Fibroblast of lung (primary cell): ENCODE results near the gene LMNTD2. TPM values are rescaled to one million over a fixed set of nuclear protein-coding genes. Genes with fewer than 3 reads are reported as not detected.

ENCODE experiments used
- DNase-seq, 2 donors: peaks; one replicate each; pipeline versions ENCODE4 v3.0.0 to v3.0.0-alpha.2; 2010; ENCODE audit warnings: low read depth in 2 of 2
- H2AFZ ChIP-seq: 2 replicates; pipeline ENCODE4 v1.5.1; 2012; ENCODE audit warnings: low read length, control low read depth, inconsistent platforms
- H3K27ac ChIP-seq: 2 replicates; pipeline ENCODE4 v1.5.1; 2011; ENCODE audit warnings: low read length, control low read depth; ENCODE audit not compliant: insufficient read depth
- H3K27me3 ChIP-seq: 2 replicates; pipeline ENCODE4 v1.5.1; 2011; ENCODE audit warnings: mild to moderate bottlenecking, low read length; ENCODE audit not compliant: control insufficient read depth, insufficient read depth
- H3K36me3 ChIP-seq: 2 replicates; pipeline ENCODE4 v1.5.1; 2011; ENCODE audit warnings: low read length; ENCODE audit not compliant: control insufficient read depth, insufficient read depth
- H3K4me1 ChIP-seq: 2 replicates; pipeline ENCODE4 v1.5.1; 2011; ENCODE audit warnings: low read length; ENCODE audit not compliant: control insufficient read depth, insufficient read depth; ENCODE audit errors: extremely low read depth
- H3K4me2 ChIP-seq: 2 replicates; pipeline ENCODE4 v1.5.1; 2011; ENCODE audit warnings: low read length, control low read depth; ENCODE audit not compliant: insufficient read depth; ENCODE audit errors: extremely low read depth
- H3K4me3 ChIP-seq, 4 experiments: fragments of 200-600 bp in 1 of 4; sonication (generic) in 1 of 4; replicated peaks in 1 of 4; 2 replicates each; pipeline ENCODE4 v1.5.1; 2011 to 2016; ENCODE audit warnings: low read length in 4 of 4, low read depth in 3 of 4, mild to moderate bottlenecking in 3 of 4, control low read depth in 2 of 4, inconsistent platforms in 1 of 4, mixed read lengths in 1 of 4; ENCODE audit not compliant: insufficient read depth in 1 of 4; ENCODE audit errors: control extremely low read depth in 1 of 4
- H3K79me2 ChIP-seq: 2 replicates; pipeline ENCODE4 v1.5.1; 2012; ENCODE audit warnings: mild to moderate bottlenecking, low read length, inconsistent platforms; ENCODE audit not compliant: control insufficient read depth, insufficient read depth
- H3K9ac ChIP-seq: 2 replicates; pipeline ENCODE4 v1.5.1; 2011; ENCODE audit warnings: mild to moderate bottlenecking, low read length, control low read depth; ENCODE audit not compliant: insufficient read depth
- H3K9me3 ChIP-seq: 2 replicates; pipeline ENCODE4 v1.5.1; 2012; ENCODE audit warnings: low read depth, low read length; ENCODE audit not compliant: control insufficient read depth, insufficient read depth
- H4K20me1 ChIP-seq: 2 replicates; pipeline ENCODE4 v1.5.1; 2011; ENCODE audit warnings: low read length; ENCODE audit not compliant: control insufficient read depth, insufficient read depth; ENCODE audit errors: extremely low read depth
- EZH2 ChIP-seq: IDR thresholded peaks from 2 replicates; pipeline ENCODE4 v1.5.1; 2012; ENCODE audit warnings: low read length, control low read depth, mild to moderate bottlenecking; ENCODE audit errors: missing control alignments
- polyA plus RNA-seq, 2 donors: library from polyadenylated mRNA; depleted of rRNA in 1 of 2; stranded (reverse) in 1 of 2; unstranded in 1 of 2; fragments of >200 nt; gene quantifications; 2 replicates each; pipeline ENCODE4 v1.2.1, GENCODE V29; 2011 to 2012; ENCODE audit warnings: missing spikeins in 1 of 2
- total RNA-seq: library from RNA; depleted of rRNA; stranded (reverse); fragments of >200 nt; gene quantifications from 2 replicates; pipeline ENCODE4 v1.2.1, GENCODE V29; 2014
- TF ChIP-seq, protein P1 (sequence below), 2 donors: IDR thresholded peaks in 1 of 2; conservative IDR thresholded peaks in 1 of 2; 1 replicate in 1 of 2; 2 replicates in 1 of 2; pipeline ENCODE4 v1.5.1; 2011 to 2012; ENCODE audit warnings: low read length in 2 of 2, control low read depth in 1 of 2, inconsistent platforms in 1 of 2, low read depth in 1 of 2, mild to moderate bottlenecking in 1 of 2

The LMNTD2 gene
- total and polyA plus RNA-seq, 2 donors (not counting 1 experiment from before 2014, with no cell fraction given) = 0.08 to 0.17 TPM

DNA sequence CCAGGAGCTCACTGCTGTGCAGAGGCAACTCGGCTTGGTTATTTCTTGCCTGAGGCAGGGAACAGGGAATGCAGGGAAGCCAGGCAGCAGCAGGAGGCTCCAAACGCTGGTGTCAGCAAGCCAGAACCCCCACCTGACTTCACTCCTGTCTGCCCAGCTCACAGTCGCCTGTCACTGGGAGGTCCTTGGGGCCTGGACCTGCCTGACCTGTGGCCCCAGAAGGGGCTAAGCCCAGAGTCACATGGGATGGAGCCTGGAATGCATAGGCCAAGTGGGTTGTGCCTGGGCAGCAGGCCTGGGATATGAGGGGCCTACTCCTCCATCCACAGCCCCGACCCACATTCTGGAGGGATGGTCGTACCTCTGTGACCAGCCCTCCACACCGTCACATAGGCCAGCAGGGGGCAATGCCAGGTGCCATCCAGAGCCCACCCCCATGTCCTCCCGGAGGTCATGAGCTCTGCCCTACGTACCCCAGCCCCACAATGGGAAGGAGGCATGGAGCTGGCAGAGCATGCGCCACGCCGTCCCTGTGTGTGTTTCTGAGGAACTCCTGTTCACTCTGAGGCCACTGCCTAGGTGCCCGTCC, 5.5 kb upstream of the LMNTD2 start:
- Histone ChIP-seq H3K4me3 (no peak overlapping the region), H3K9me3 (no peaks in the 10 kb centered on the region), H3K4me1 (peaks cover 2% of the 10 kb centered on the region), H4K20me1 (no peaks in the 10 kb centered on the region), H3K27ac (no peak overlapping the region), H3K36me3 (no peaks in the 10 kb centered on the region), H3K79me2 (peaks cover 4% of the 10 kb centered on the region), H3K4me2 (no peak overlapping the region), H3K27me3 (no peaks in the 10 kb centered on the region), H2AFZ (no peak overlapping the region), H3K9ac (no peak overlapping the region)
- TF ChIP-seq EZH2 = no peak
- TF ChIP-seq, protein P1, sequence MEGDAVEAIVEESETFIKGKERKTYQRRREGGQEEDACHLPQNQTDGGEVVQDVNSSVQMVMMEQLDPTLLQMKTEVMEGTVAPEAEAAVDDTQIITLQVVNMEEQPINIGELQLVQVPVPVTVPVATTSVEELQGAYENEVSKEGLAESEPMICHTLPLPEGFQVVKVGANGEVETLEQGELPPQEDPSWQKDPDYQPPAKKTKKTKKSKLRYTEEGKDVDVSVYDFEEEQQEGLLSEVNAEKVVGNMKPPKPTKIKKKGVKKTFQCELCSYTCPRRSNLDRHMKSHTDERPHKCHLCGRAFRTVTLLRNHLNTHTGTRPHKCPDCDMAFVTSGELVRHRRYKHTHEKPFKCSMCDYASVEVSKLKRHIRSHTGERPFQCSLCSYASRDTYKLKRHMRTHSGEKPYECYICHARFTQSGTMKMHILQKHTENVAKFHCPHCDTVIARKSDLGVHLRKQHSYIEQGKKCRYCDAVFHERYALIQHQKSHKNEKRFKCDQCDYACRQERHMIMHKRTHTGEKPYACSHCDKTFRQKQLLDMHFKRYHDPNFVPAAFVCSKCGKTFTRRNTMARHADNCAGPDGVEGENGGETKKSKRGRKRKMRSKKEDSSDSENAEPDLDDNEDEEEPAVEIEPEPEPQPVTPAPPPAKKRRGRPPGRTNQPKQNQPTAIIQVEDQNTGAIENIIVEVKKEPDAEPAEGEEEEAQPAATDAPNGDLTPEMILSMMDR (conservative IDR thresholded peaks at IDR 0.05 in 1 of 2, IDR thresholded peaks at IDR 0.05 in 1 of 2; ENCODE audit: low read depth in 1 of 2, low read length in 2 of 2) = no peak
- DNase-seq = no peak

DNA sequence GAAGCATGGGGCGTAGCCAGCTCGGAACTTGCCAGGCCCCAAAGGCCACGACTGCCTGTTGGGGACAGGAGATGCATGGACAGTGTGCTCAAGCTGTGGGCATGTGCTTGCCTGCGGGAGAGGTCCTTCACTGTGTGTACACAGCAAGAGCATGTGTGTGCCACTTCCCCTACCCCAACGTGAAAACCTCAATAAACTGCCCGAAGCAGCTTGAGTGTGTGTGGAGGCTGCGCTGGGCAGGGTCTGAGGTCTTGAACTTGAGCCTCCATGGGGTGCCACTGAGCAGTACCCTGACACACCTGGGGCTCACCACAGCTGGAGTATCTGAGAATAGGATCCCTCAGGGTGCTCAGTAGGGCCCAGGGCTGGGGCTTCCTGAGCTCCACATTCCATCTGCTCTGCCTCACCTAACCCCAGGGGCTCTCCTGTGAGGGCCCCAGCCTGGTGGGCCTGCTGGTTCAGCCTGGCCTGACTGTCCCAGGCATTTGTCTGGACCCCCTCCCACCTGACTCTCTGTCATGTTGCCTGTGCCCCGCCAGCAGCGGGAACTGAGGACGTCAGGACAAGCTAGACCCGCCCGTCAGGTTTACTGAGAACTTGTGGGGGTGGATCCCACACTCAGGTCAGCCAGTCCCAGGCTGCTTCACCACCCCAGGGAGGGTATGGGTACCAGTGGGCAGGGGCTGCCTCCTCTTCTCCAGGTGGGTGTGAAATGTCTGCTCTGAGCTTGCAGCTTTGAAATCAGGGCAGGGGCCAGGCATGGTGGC, 3.5 kb upstream of the LMNTD2 start:
- no peak overlapping the region for H2AFZ ChIP-seq
- DNase-seq = no peak
- no peaks in the 10 kb centered on the region for H4K20me1 ChIP-seq

More for the DNA sequence above, 3.5 kb upstream of the LMNTD2 start:
- no peaks in the 10 kb centered on the region for H3K27me3 ChIP-seq
- no peak overlapping the region for H3K4me2 ChIP-seq
- peaks cover 4% of the 10 kb centered on the region for H3K79me2 ChIP-seq
- H3K4me1 ChIP-seq = peaks cover 4% of the 10 kb centered on the region
- no peaks in the 10 kb centered on the region for H3K9me3 ChIP-seq
- H3K36me3 ChIP-seq = no peaks in the 10 kb centered on the region
- H3K27ac ChIP-seq = no peak overlapping the region
- no peak for TF ChIP-seq EZH2
- TF ChIP-seq, protein P1 (conservative IDR thresholded peaks at IDR 0.05 in 1 of 2, IDR thresholded peaks at IDR 0.05 in 1 of 2; ENCODE audit: low read depth in 1 of 2, low read length in 2 of 2) = no peak
- H3K4me3 ChIP-seq = no peak overlapping the region
- no peak overlapping the region for H3K9ac ChIP-seq
